K562 (cell line): ENCODE measurements around the gene HOXA11.

Experiments
- BMI1 ChIP-seq: fragments of 150-350 bp; IDR thresholded peaks from 2 replicates; pipeline ENCODE4 v1.6.1; 2014; ENCODE audit warnings: low read length
- CC2D1A ChIP-seq: fragments of 450-650 bp; IDR thresholded peaks from 2 replicates; pipeline ENCODE4 v1.6.1; 2017; ENCODE audit warnings: mild to moderate bottlenecking
- RFX5 ChIP-seq: IDR thresholded peaks from 2 replicates; pipeline ENCODE4 v1.6.1; 2011; ENCODE audit warnings: low read depth, mild to moderate bottlenecking, improper control_type of control experiment, low read length
- TF ChIP-seq, protein P1 (sequence below), 3 experiments: IDR thresholded peaks in 2 of 3; conservative IDR thresholded peaks in 1 of 3; 2 replicates each; pipeline ENCODE4 v1.5.1; 2011 to 2012; ENCODE audit warnings: low read length in 3 of 3, mild to moderate bottlenecking in 3 of 3, control low read depth in 2 of 3, improper control_type of control experiment in 1 of 3, inconsistent platforms in 1 of 3, low read depth in 1 of 3, mixed read lengths in 1 of 3, moderate library complexity in 1 of 3; ENCODE audit not compliant: insufficient read depth in 2 of 3

DNA sequence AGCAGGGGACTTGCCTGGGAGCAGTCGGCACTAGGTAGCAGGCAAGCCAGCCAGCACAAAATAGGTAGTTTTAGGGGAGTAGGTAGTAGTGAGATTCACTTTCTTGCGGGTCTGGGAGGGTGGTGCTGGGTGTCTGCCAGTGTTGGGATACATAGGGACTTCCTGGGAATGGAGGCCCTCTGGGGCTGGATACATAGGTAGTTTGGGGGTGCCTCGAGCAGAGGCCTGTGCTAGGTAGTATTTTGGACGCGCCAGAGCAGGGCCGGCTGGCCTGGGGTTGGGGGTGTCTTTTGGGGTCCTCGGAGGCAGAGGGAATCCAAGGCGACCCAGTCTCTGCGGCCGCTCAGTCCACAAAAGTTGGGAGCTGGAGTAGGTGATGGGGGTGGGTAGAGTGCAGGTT, 30.7 kb downstream of the HOXA11 start:
- TF ChIP-seq RFX5 (no peak), CC2D1A (no peak), BMI1 (no peak)
- TF ChIP-seq, protein P1, sequence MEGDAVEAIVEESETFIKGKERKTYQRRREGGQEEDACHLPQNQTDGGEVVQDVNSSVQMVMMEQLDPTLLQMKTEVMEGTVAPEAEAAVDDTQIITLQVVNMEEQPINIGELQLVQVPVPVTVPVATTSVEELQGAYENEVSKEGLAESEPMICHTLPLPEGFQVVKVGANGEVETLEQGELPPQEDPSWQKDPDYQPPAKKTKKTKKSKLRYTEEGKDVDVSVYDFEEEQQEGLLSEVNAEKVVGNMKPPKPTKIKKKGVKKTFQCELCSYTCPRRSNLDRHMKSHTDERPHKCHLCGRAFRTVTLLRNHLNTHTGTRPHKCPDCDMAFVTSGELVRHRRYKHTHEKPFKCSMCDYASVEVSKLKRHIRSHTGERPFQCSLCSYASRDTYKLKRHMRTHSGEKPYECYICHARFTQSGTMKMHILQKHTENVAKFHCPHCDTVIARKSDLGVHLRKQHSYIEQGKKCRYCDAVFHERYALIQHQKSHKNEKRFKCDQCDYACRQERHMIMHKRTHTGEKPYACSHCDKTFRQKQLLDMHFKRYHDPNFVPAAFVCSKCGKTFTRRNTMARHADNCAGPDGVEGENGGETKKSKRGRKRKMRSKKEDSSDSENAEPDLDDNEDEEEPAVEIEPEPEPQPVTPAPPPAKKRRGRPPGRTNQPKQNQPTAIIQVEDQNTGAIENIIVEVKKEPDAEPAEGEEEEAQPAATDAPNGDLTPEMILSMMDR (IDR thresholded peaks at IDR 0.05 in 2 of 3, conservative IDR thresholded peaks at IDR 0.05 in 1 of 3; ENCODE audit: insufficient read depth in 2 of 3, low read depth in 1 of 3, low read length in 3 of 3): no peak
